NCI-H1694 treated with DMSO at 0.1 percent for 48 hours (cell line): ENCODE measurements around the gene WHRN.

Experiments used
- DNase-seq: peaks from one replicate; lab custom pipeline; 2025; lab: John Stamatoyannopoulos, UW

Gene WHRN

GRCh38 chr9:114397219-114397847, 107.9 kb downstream of the WHRN start:
- no peak for DNase-seq

- no peak for DNase-seq
Measured at GRCh38 chr9:114396558-114397218, 108.6 kb downstream of the WHRN start.

- DNase-seq = no peak
Measured at GRCh38 chr9:114395768-114396167, 109.5 kb downstream of the WHRN start.

GRCh38 chr9:114395334-114395617, 110.0 kb downstream of the WHRN start:
- DNase-seq = no peak

- DNase-seq = no peak
Measured at GRCh38 chr9:114394523-114395333, 110.5 kb downstream of the WHRN start.

- no peak for DNase-seq
Measured at GRCh38 chr9:114392749-114393112, 112.5 kb downstream of the WHRN start.

GRCh38 chr9:114390952-114391351, 114.3 kb downstream of the WHRN start:
- DNase-seq = no peak

GRCh38 chr9:114389612-114390368, 115.5 kb downstream of the WHRN start:
- no peak for DNase-seq

GRCh38 chr9:114388764-114389375, 116.4 kb downstream of the WHRN start:
- no peak for DNase-seq

- DNase-seq = no peak
Measured at GRCh38 chr9:114388357-114388682, 117.0 kb downstream of the WHRN start.

- DNase-seq = no peak
Measured at GRCh38 chr9:114387680-114388356, 117.5 kb downstream of the WHRN start, which contains the start of gene AKNA. TSS of gene AKNA (minus strand) at chr9:114387982. CDS start at chr9:114381333, 6,649 bp downstream.

GRCh38 chr9:114386886-114387679, 118.2 kb downstream of the WHRN start:
- no peak for DNase-seq

- no peak for DNase-seq
Measured at GRCh38 chr9:114386361-114386885, 118.8 kb downstream of the WHRN start.

GRCh38 chr9:114385397-114386181, 119.7 kb downstream of the WHRN start:
- DNase-seq = no peak

- no peak for DNase-seq
Measured at GRCh38 chr9:114384836-114385396, 120.4 kb downstream of the WHRN start.

- no peak for DNase-seq
Measured at GRCh38 chr9:114384341-114384740, 120.9 kb downstream of the WHRN start.

- DNase-seq = no peak
Measured at GRCh38 chr9:114383521-114384231, 121.6 kb downstream of the WHRN start.

- no peak for DNase-seq
Measured at GRCh38 chr9:114382699-114383520, 122.4 kb downstream of the WHRN start.
